Activated T-cell treated with anti-CD3 and anti-CD28 coated beads, Interleukin-2, amount 50 U/mL, for 72 hours (primary cell): ENCODE data around the gene DYRK3. TPM values are rescaled to one million over a fixed set of nuclear protein-coding genes. Genes with fewer than 3 reads are reported as not detected.
A peak's percentile ranks its signal among the peaks of the same experiment; 100 is the strongest.

Source experiments
- ATAC-seq, 2 donors: fragments of 150-1000 bp; cut with Tn5 transposase; replicated peaks in 1 of 2; 2 replicates each; pipeline ENCODE4 v1.10.0; 2021; ENCODE audit warnings: moderate library complexity in 2 of 2, mild to moderate bottlenecking in 1 of 2
- DNase-seq, 2 donors: peaks; one replicate each; pipeline ENCODE4 v3.0.0; 2021 to 2022; ENCODE audit warnings: mixed read lengths in 1 of 2
- H3K27ac Mint-ChIP-seq: one replicate; pipeline ENCODE4 v1.8.0; 2022; ENCODE audit warnings: mild to moderate bottlenecking, moderate library complexity, mixed read lengths
- H3K27me3 Mint-ChIP-seq: one replicate; pipeline ENCODE4 v1.8.0; 2022; ENCODE audit warnings: low read depth, mixed read lengths
- H3K36me3 Mint-ChIP-seq, 2 donors: one replicate each; pipeline ENCODE4 v1.8.0; 2022; ENCODE audit warnings: mixed read lengths in 2 of 2, mild to moderate bottlenecking in 1 of 2; ENCODE audit not compliant: insufficient read depth in 2 of 2
- H3K4me1 Mint-ChIP-seq: one replicate; pipeline ENCODE4 v1.8.0; 2022; ENCODE audit warnings: low read depth, mixed read lengths
- H3K4me3 Mint-ChIP-seq, 2 donors: one replicate each; pipeline ENCODE4 v1.8.0; 2022; ENCODE audit warnings: mild to moderate bottlenecking in 2 of 2, mixed read lengths in 2 of 2, moderate library complexity in 2 of 2
- H3K9me3 Mint-ChIP-seq, 2 donors: one replicate each; pipeline ENCODE4 v1.8.0; 2022; ENCODE audit warnings: mixed read lengths in 2 of 2
- total RNA-seq, 2 donors: library from RNA; stranded (reverse); gene quantifications; one replicate each; pipeline ENCODE4 v1.2.3, GENCODE V29; 2022

The DYRK3 gene
- 1 to 10 TPM; 5.9 to 8.7 TPM for total RNA-seq

DNA sequence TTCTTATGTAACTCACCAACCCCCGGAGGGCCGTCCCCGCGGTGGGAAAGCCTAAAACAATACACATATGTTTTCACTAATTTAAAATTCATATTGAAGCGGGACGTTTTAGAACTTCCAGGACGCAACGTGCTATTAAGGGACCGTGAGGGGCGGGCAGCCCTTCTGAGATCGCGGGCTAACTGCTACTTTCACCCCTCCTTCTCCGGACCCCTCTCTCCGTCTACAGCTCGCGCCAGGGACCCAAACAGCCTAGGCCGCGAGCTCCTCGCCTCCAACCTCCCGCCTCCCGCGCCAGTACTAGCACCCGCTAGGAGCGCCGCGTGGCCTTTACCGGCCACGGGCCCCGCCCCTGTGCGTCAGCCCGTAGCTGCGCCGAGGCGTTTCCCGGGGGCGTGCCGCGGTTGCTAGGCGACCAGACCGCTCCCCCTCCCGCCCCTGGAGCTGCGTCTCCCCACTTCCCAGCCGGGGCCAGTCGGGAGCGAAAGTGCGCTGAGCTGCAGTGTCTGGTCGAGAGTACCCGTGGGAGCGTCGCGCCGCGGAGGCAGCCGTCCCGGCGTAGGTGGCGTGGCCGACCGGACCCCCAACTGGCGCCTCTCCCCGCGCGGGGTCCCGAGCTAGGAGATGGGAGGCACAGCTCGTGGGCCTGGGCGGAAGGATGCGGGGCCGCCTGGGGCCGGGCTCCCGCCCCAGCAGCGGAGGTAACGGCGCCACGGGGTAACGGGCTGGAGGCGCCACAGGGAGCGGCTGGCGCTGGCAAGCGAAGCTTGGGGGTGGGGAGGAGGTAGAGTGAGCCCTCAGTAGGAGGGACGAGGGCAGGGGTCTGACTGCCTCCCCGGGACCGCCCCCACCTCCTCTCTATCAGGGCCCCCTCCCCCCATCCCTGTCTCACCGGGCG is at the start of gene DYRK3:
TSS of gene DYRK3 (plus strand) at position 457 of the 898 bp plus-strand sequence. CDS start at position 625, 168 bp downstream.
- no peaks in the 10 kb centered on the region for H3K36me3 Mint-ChIP-seq
- ATAC-seq (peak; percentile 96 to 97), DNase-seq (peak; percentile 95)
- peaks cover 40% of the 10 kb centered on the region for H3K4me1 Mint-ChIP-seq
- H3K4me3 Mint-ChIP-seq = peak within 1 kb of the TSS; percentile 88 to 89
- H3K27me3 Mint-ChIP-seq = peaks cover 22% of the 10 kb centered on the region
- H3K9me3 Mint-ChIP-seq = no peaks in the 10 kb centered on the region
- peak within 1 kb of the TSS; percentile 93 for H3K27ac Mint-ChIP-seq

DNA sequence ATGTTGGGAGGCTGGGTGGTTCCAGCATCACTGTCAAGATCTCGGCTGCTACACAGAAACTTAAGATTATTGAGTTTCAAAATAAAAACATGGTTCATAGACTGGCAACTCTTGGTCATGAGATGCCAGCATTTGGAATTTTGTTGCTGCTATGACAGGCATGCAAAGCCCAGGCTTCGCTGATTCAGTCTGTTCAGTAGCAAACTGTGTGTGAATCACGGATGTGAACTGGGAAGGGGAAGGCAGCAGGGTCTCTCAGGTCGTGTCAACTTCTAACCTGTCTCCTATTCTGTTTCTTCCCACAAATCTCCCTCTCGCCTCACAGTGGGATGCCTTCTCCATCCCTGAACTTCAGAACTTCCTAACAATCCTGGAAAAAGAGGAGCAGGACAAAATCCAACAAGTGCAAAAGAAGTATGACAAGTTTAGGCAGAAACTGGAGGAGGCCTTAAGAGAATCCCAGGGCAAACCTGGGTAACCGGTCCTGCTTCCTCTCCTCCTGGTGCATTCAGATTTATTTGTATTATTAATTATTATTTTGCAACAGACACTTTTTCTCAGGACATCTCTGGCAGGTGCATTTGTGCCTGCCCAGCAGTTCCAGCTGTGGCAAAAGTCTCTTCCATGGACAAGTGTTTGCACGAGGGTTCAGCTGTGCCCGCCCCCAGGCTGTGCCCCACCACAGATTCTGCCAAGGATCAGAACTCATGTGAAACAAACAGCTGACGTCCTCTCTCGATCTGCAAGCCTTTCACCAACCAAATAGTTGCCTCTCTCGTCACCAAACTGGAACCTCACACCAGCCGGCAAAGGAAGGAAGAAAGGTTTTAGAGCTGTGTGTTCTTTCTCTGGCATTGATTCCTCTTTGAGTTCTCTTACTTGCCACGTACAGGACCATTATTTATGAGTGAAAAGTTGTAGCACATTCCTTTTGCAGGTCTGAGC is 48.6 kb upstream of the DYRK3 start:
- DNase-seq (no peak), ATAC-seq (no peak)
- H3K27me3 Mint-ChIP-seq = no peaks in the 10 kb centered on the region
- peaks cover 99% of the 10 kb centered on the region for H3K4me1 Mint-ChIP-seq
- peak overlapping the region; percentile 99 for H3K27ac Mint-ChIP-seq
- peak overlapping the region in 1 of 2 donors; percentile 48 for H3K4me3 Mint-ChIP-seq
- peaks cover 6 to 46% of the 10 kb centered on the region in 2 donors for H3K36me3 Mint-ChIP-seq
- no peaks in the 10 kb centered on the region for H3K9me3 Mint-ChIP-seq

DNA sequence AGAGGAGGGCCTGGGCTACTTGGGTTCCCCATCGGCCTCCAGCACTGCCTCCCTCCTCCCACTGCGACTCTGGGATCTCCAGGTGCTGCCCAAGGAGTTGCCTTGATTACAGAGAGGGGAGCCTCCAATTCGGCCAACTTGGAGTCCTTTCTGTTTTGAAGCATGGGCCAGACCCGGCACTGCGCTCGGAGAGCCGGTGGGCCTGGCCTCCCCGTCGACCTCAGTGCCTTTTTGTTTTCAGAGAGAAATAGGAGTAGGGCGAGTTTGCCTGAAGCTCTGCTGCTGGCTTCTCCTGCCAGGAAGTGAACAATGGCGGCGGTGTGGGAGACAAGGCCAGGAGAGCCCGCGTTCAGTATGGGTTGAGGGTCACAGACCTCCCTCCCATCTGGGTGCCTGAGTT is 47.4 kb upstream of the DYRK3 start:
- peak overlapping the region; percentile 99 for H3K27ac Mint-ChIP-seq
- H3K4me1 Mint-ChIP-seq = peaks cover 98% of the 10 kb centered on the region
- no peaks in the 10 kb centered on the region for H3K9me3 Mint-ChIP-seq
- H3K4me3 Mint-ChIP-seq = peak overlapping the region in 1 of 2 donors; percentile 48
- no peaks in the 10 kb centered on the region for H3K27me3 Mint-ChIP-seq
- no peak for DNase-seq
- H3K36me3 Mint-ChIP-seq = peaks cover 13 to 55% of the 10 kb centered on the region in 2 donors
- no peak for ATAC-seq

- Mint-ChIP-seq H3K4me3 (peak overlapping the region; percentile 56 to 89), H3K36me3 (peaks cover 15 to 57% of the 10 kb centered on the region in 2 donors)
Observed at GRCh38 chr1:206588492-206588891, 46.8 kb upstream of the DYRK3 start.

GRCh38 chr1:206589206-206589605 is 46.1 kb upstream of the DYRK3 start:
- DNase-seq = no peak
- no peaks in the 10 kb centered on the region for H3K9me3 Mint-ChIP-seq
- H3K27ac Mint-ChIP-seq = peak overlapping the region; percentile 99
- no peak for ATAC-seq
- peaks cover 14 to 56% of the 10 kb centered on the region in 2 donors for H3K36me3 Mint-ChIP-seq
- peak overlapping the region; percentile 56 to 89 for H3K4me3 Mint-ChIP-seq
- H3K27me3 Mint-ChIP-seq = no peaks in the 10 kb centered on the region
- H3K4me1 Mint-ChIP-seq = peaks cover 85% of the 10 kb centered on the region

More at GRCh38 chr1:206588492-206588891, 46.8 kb upstream of the DYRK3 start:
- Mint-ChIP-seq H3K9me3 (no peaks in the 10 kb centered on the region), H3K27ac (peak overlapping the region; percentile 99), H3K27me3 (no peaks in the 10 kb centered on the region), H3K4me1 (peaks cover 92% of the 10 kb centered on the region)
- no peak for DNase-seq
- ATAC-seq = no peak

DNA sequence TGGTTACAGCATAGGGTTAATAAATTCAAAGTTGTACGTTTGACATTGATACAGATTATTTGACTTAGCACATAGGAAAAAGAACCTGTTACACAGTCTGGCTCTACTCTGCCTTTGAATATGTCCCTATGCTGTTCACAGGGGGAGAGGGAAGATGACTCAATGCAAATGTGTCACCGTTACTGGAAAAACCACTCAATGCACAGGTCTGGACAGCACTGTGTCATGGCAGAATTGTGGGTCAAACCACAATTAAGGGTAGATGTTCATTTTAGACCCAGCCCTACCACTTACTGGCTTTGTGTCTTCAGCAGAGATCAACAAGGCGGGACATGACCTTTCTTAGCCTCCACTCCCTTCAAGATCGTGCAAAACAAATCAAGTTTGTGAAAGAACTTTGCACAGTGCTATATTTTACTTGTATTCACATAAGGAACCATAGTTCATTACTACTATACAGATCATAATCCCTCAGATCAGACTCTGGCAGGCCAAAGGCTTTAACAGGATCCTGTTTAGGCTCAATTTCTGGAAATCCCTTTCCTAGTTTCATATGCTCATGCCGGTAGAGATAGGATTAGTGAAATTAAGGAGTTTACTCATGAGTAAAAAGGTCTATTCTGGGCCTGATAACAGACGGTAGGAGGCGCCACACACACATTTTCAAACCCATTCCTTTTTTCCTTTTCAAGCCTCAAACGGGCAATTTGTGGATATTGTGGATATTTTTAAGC is 45.1 kb upstream of the DYRK3 start:
- peak; percentile 79 to 82 for DNase-seq
- Mint-ChIP-seq H3K27ac (peak overlapping the region; percentile 99), H3K9me3 (no peaks in the 10 kb centered on the region), H3K4me3 (peak overlapping the region; percentile 80 to 89), H3K27me3 (no peaks in the 10 kb centered on the region), H3K36me3 (peaks cover 16 to 54% of the 10 kb centered on the region in 2 donors), H3K4me1 (peaks cover 77% of the 10 kb centered on the region)
- ATAC-seq = peak; percentile 92 to 96

DNA sequence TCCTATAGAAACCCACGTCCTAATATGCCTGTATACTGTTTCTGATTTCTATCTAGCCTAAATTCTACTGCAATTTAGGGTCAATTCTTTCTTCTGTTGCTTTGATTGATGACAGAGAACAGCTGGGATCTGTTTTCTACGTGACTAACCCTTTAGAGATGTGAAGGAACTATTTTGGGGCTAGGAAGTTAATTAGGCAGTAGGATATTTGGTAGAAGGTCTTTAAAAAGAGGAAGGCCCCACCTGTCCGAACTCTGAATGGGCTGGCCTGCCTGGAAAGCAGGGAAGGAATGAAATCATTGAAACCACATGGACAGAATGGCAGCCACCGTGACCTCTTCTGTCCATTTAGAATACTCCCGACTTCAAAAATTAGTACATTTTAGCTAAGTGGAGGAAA is 44.1 kb upstream of the DYRK3 start:
- H3K36me3 Mint-ChIP-seq = peaks cover 16 to 59% of the 10 kb centered on the region in 2 donors
- peak overlapping the region; percentile 31 to 89 for H3K4me3 Mint-ChIP-seq
- DNase-seq (no peak), ATAC-seq (no peak)
- peak overlapping the region; percentile 99 for H3K27ac Mint-ChIP-seq
- no peaks in the 10 kb centered on the region for H3K9me3 Mint-ChIP-seq
- H3K27me3 Mint-ChIP-seq = no peaks in the 10 kb centered on the region
- peaks cover 66% of the 10 kb centered on the region for H3K4me1 Mint-ChIP-seq

- ATAC-seq (no peak), DNase-seq (no peak)
- Mint-ChIP-seq H3K27me3 (no peaks in the 10 kb centered on the region), H3K9me3 (no peaks in the 10 kb centered on the region), H3K27ac (peak overlapping the region; percentile 99), H3K4me3 (peak overlapping the region; percentile 18 to 57), H3K36me3 (peaks cover 16 to 60% of the 10 kb centered on the region in 2 donors), H3K4me1 (peaks cover 63% of the 10 kb centered on the region)
Observed at GRCh38 chr1:206591696-206592095, 43.6 kb upstream of the DYRK3 start.

DNA sequence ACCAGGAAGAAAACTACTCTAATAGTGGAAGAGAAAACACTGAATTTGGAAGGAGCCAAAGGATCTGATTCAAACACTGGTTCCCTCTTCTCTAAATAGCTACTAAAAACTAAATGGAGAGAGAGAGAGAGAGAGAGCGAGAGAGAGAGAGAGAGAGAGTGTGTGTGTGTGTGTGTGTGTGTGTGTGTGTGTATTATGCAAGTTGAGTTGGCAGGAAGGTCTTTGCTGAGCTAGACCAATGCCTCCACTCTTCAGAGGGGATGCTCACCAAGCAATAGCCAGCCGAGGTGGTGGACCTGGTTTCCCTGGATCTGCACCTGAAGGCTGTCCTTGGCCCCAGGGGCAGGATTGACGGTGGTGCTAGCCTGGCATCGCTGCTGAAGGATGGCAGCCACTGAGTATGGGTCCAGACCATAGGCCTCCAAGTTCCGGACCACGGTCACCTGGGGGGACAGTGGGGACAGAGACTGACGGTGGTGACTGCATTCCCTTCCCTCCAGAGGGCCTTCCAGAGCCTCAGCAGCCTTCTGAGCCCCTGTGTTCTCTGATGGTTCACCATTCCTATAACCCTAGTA is 41.9 kb upstream of the DYRK3 start:
- Mint-ChIP-seq H3K36me3 (peaks cover 15 to 55% of the 10 kb centered on the region in 2 donors), H3K4me3 (no peak overlapping the region), H3K27me3 (no peaks in the 10 kb centered on the region), H3K27ac (peak overlapping the region; percentile 99), H3K9me3 (no peaks in the 10 kb centered on the region), H3K4me1 (peaks cover 50% of the 10 kb centered on the region)
- DNase-seq (no peak), ATAC-seq (no peak)

DNA sequence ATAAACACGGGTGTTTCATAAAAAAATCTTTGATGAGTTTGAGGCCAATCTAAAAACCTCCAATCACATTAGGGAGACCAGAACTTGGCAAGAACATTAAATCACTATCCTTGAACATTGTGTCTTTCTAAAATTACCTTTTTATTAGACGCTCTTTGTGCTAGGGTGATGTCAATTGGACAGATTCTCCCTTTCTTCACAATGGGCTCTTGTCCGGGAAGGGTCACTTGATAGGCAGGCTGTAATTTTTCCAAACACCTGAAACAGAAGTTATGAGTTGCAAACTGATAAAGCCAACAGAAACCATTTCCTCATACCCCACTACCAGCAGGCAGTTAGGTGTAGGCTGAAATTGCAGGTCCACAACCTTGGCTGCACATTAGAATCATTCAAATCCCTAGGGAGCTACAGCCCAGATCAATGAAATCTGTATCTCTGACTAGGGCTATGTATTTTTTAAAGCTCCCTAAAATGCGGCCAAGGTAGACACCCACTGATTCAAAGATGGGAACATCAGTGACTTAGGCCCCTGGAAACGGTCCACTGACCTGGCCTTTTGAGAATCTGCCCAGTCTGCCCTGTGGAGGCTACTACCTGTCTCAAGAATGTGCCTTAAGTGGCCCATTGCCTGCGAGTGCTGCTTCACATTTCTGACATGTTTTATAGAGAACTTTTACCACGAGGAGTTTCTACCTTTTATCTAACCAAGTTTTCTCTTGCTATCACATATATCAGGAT is 39.6 kb upstream of the DYRK3 start:
- no peak for ATAC-seq
- Mint-ChIP-seq H3K36me3 (peaks cover 15 to 44% of the 10 kb centered on the region in 2 donors), H3K4me3 (no peak overlapping the region), H3K9me3 (no peaks in the 10 kb centered on the region), H3K4me1 (peaks cover 26% of the 10 kb centered on the region), H3K27ac (peak overlapping the region; percentile 44), H3K27me3 (no peaks in the 10 kb centered on the region)
- no peak for DNase-seq

DNA sequence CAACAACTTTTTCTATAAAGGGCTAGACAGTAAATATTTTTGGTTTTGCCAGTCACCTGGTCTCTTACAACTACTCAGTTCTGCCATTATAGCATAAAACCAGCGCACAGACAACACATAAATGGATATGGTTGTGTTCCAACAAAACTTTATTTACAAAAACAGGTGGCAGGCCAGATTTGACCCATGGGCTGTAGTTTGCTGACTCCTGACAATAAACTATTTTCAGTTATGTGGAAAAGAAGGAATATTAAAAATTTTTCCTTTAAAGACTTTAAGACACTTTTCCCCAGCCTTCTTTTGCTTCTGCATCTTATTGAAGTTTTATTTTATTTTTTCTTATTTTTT is 39.0 kb upstream of the DYRK3 start:
- peaks cover 21% of the 10 kb centered on the region for H3K4me1 Mint-ChIP-seq
- H3K27ac Mint-ChIP-seq = peak overlapping the region; percentile 44
- no peak overlapping the region for H3K4me3 Mint-ChIP-seq
- H3K36me3 Mint-ChIP-seq = peaks cover 15 to 46% of the 10 kb centered on the region in 2 donors
- DNase-seq (no peak), ATAC-seq (no peak)
- H3K9me3 Mint-ChIP-seq = no peaks in the 10 kb centered on the region
- H3K27me3 Mint-ChIP-seq = no peaks in the 10 kb centered on the region

- DNase-seq (no peak), ATAC-seq (no peak)
- H3K36me3 Mint-ChIP-seq = peaks cover 4 to 32% of the 10 kb centered on the region in 2 donors
- peaks cover 5% of the 10 kb centered on the region for H3K4me1 Mint-ChIP-seq
- no peak overlapping the region for H3K27ac Mint-ChIP-seq
- H3K4me3 Mint-ChIP-seq = no peak overlapping the region
- no peaks in the 10 kb centered on the region for H3K9me3 Mint-ChIP-seq
- no peaks in the 10 kb centered on the region for H3K27me3 Mint-ChIP-seq
Observed at GRCh38 chr1:206600527-206600926, 34.8 kb upstream of the DYRK3 start.
